NCI-H146 treated with DMSO at 0.1 percent for 48 hours (cell line): ENCODE results near the gene UBE2V1.
"Not testable (repeated sequence)": the region's sequence is repeated elsewhere in the genome, so short reads cannot be mapped to it uniquely, and the experiment has no call there.

Source experiments
- DNase-seq: peaks from one replicate; lab custom pipeline; 2025; ENCODE audit not compliant: unreplicated experiment; lab: John Stamatoyannopoulos, UW

The UBE2V1 gene

GRCh38 chr20:50112512-50113419 is at the start of gene UBE2V1:
Gene UBE2V1, minus strand, starts transcription at chr20:50113150. Its CDS starts 22 bp downstream, at chr20:50113128.
- DNase-seq, result peak; percentile 77

- DNase-seq, result not testable (repeated sequence)
These were observed 48.5 kb upstream of the UBE2V1 start for GRCh38 chr20:50161494-50161893.

- DNase-seq, result peak; percentile 83
These were observed 40.8 kb upstream of the UBE2V1 start, which contains the start of gene PEDS1 for GRCh38 chr20:50153500-50154377. Gene PEDS1, minus strand, starts transcription at chr20:50153723. Its CDS starts 86 bp downstream, at chr20:50153637.

GRCh38 chr20:50153153-50153499 is 40.2 kb upstream of the UBE2V1 start:
- no peak for DNase-seq

- DNase-seq, result no peak
These were observed 39.6 kb upstream of the UBE2V1 start for GRCh38 chr20:50152394-50153152.

- DNase-seq, result no peak
These were observed 38.2 kb upstream of the UBE2V1 start for GRCh38 chr20:50151034-50151743.

GRCh38 chr20:50149481-50150254 is 36.7 kb upstream of the UBE2V1 start:
- no peak for DNase-seq

- no peak for DNase-seq
These were observed 34.0 kb upstream of the UBE2V1 start for GRCh38 chr20:50146732-50147662.

- no peak for DNase-seq
These were observed 33.3 kb upstream of the UBE2V1 start for GRCh38 chr20:50146214-50146613.

GRCh38 chr20:50145566-50145965 is 32.6 kb upstream of the UBE2V1 start:
- no peak for DNase-seq

- no peak for DNase-seq
These were observed 31.4 kb upstream of the UBE2V1 start for GRCh38 chr20:50144362-50144761.

- DNase-seq, result peak; percentile 80
These were observed 29.9 kb upstream of the UBE2V1 start for GRCh38 chr20:50142812-50143211.

GRCh38 chr20:50141811-50142561 is 29.0 kb upstream of the UBE2V1 start:
- DNase-seq, result no peak

GRCh38 chr20:50141018-50141675 is 28.2 kb upstream of the UBE2V1 start:
- DNase-seq, result no peak

GRCh38 chr20:50140339-50140859 is 27.4 kb upstream of the UBE2V1 start:
- no peak for DNase-seq

- no peak for DNase-seq
These were observed 25.8 kb upstream of the UBE2V1 start for GRCh38 chr20:50138479-50139393.
